Measurements from ENCODE around the gene PTBP1.

DNA sequence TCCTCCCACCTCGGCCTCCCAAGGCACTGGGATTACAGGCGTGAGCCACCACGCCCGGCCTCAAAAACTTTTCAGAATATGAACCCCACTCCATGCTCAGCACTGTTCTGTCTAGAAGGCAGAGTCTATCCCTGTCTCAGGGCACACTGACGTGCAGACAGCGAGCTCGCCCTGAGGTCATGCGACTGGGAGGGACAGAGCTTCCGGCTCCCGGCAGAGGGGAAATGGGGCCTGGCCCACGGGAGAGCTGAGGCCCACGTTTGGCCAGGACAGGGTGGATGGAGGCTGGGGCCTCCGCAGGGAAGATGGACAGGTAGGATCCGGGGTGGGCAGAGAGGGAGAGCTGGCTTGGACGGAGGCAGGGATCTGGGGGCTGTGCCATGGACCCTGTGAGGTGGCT is 27.6 kb downstream of the PTBP1 start:
- TF ChIP-seq POLR2A (IDR thresholded peaks at IDR 0.05): no peak
- TF ChIP-seq, protein P1, sequence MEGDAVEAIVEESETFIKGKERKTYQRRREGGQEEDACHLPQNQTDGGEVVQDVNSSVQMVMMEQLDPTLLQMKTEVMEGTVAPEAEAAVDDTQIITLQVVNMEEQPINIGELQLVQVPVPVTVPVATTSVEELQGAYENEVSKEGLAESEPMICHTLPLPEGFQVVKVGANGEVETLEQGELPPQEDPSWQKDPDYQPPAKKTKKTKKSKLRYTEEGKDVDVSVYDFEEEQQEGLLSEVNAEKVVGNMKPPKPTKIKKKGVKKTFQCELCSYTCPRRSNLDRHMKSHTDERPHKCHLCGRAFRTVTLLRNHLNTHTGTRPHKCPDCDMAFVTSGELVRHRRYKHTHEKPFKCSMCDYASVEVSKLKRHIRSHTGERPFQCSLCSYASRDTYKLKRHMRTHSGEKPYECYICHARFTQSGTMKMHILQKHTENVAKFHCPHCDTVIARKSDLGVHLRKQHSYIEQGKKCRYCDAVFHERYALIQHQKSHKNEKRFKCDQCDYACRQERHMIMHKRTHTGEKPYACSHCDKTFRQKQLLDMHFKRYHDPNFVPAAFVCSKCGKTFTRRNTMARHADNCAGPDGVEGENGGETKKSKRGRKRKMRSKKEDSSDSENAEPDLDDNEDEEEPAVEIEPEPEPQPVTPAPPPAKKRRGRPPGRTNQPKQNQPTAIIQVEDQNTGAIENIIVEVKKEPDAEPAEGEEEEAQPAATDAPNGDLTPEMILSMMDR (IDR thresholded peaks at IDR 0.05): no peak

Data from testis (tissue), 2 donors.